HepG2 (cell line): ENCODE results near the gene CIART. TPM values are rescaled to one million over a fixed set of nuclear protein-coding genes. Genes with fewer than 3 reads are reported as not detected.

ENCODE experiments used
- HNF4G ChIP-seq, 2 experiments: sonication (generic) in 1 of 2; formaldehyde crosslinking in 1 of 2; IDR thresholded peaks; 2 replicates each; pipeline versions ENCODE4 v1.4.0 to v1.6.1; 2011 to 2020; ENCODE audit warnings: borderline replicate concordance in 2 of 2, low read depth in 2 of 2, mild to moderate bottlenecking in 2 of 2, low read length in 1 of 2, missing genetic modification reagents in 1 of 2, moderate library complexity in 1 of 2
- SSRP1 ChIP-seq: IDR thresholded peaks from 2 replicates; pipeline ENCODE4 v1.6.1; 2016; ENCODE audit warnings: control low read depth
- ZMYM4 ChIP-seq: sonication (generic); formaldehyde crosslinking; IDR thresholded peaks from 2 replicates; pipeline ENCODE4 v1.8.1; 2023; ENCODE audit warnings: mild to moderate bottlenecking, missing genetic modification reagents
- ZNF282 ChIP-seq: fragments of 450-650 bp; IDR thresholded peaks from 2 replicates; pipeline ENCODE4 v1.6.1; 2018; ENCODE audit not compliant: partially characterized antibody
- ZNF30 ChIP-seq: sonication (generic); formaldehyde crosslinking; IDR thresholded peaks from 2 replicates; pipeline ENCODE4 v1.5.0; 2020; ENCODE audit warnings: mild to moderate bottlenecking, missing genetic modification reagents
- ZNF317 ChIP-seq: sonication (generic); formaldehyde crosslinking; IDR thresholded peaks from 2 replicates; pipeline ENCODE4 v1.5.0; 2020; ENCODE audit warnings: mild to moderate bottlenecking, missing genetic modification reagents
- ZNF441 ChIP-seq: sonication (generic); formaldehyde crosslinking; IDR thresholded peaks from 2 replicates; pipeline ENCODE4 v1.7.0; 2021; ENCODE audit warnings: missing genetic modification reagents, borderline replicate concordance
- ZSCAN31 ChIP-seq: sonication (generic); formaldehyde crosslinking; IDR thresholded peaks from 2 replicates; pipeline ENCODE4 v1.5.0; 2020; ENCODE audit warnings: low read depth, mild to moderate bottlenecking, missing genetic modification reagents
- polyA plus RNA-seq, 8 experiments: library from polyadenylated mRNA; depleted of rRNA in 3 of 8; stranded (reverse) in 7 of 8; unstranded in 1 of 8; fragments of >200 nt; fragmentation: Illumina TruSeq in 4 of 8; extraction: Trizol in 4 of 8; gene quantifications; 2 replicates each; pipeline versions ENCODE4 v1.2.1 to v1.2.3, GENCODE V29; 2011 to 2016; ENCODE audit warnings: low read depth in 4 of 8, missing spikeins in 1 of 8, mixed read lengths in 1 of 8; ENCODE audit not compliant: insufficient read depth in 1 of 8
- total RNA-seq, 5 experiments: library from RNA; depleted of rRNA; stranded (reverse); fragments of >200 nt; fragmentation: Illumina TruSeq; extraction: Trizol; gene quantifications; 2 replicates each; pipeline ENCODE4 v1.2.3, GENCODE V29; 2016; ENCODE audit warnings: low read depth in 1 of 5
- TF ChIP-seq, protein P1 (sequence below): sonication (generic); formaldehyde crosslinking; IDR thresholded peaks from 2 replicates; pipeline ENCODE4 v1.8.1; 2023; ENCODE audit warnings: mild to moderate bottlenecking, missing genetic modification reagents
- TF ChIP-seq, protein P2 (sequence below): sonication (generic); formaldehyde crosslinking; IDR thresholded peaks from 2 replicates; pipeline ENCODE4 v1.4.0; 2020; ENCODE audit warnings: missing genetic modification reagents
- TF ChIP-seq, protein P3 (sequence below): sonication (generic); formaldehyde crosslinking; IDR thresholded peaks from 2 replicates; pipeline ENCODE4 v1.4.0; 2020; ENCODE audit warnings: missing genetic modification reagents
- TF ChIP-seq, protein P4 (sequence below): IDR thresholded peaks from 2 replicates; pipeline ENCODE4 v1.6.1; 2012; ENCODE audit warnings: inconsistent platforms
- TF ChIP-seq, protein P5 (sequence below): IDR thresholded peaks from 2 replicates; pipeline ENCODE4 v1.6.1; 2016; ENCODE audit warnings: low read depth, control low read depth
- TF ChIP-seq, protein P6 (sequence below): sonication (generic); formaldehyde crosslinking; IDR thresholded peaks from 2 replicates; pipeline ENCODE4 v1.4.0; 2020; ENCODE audit warnings: missing genetic modification reagents

CIART gene
- total and polyA plus RNA-seq, 2 of the 13 experiments (the other 11 are each of a cell fraction or from before 2014, with no cell fraction given), result 0.58 TPM; not detected in 1

DNA sequence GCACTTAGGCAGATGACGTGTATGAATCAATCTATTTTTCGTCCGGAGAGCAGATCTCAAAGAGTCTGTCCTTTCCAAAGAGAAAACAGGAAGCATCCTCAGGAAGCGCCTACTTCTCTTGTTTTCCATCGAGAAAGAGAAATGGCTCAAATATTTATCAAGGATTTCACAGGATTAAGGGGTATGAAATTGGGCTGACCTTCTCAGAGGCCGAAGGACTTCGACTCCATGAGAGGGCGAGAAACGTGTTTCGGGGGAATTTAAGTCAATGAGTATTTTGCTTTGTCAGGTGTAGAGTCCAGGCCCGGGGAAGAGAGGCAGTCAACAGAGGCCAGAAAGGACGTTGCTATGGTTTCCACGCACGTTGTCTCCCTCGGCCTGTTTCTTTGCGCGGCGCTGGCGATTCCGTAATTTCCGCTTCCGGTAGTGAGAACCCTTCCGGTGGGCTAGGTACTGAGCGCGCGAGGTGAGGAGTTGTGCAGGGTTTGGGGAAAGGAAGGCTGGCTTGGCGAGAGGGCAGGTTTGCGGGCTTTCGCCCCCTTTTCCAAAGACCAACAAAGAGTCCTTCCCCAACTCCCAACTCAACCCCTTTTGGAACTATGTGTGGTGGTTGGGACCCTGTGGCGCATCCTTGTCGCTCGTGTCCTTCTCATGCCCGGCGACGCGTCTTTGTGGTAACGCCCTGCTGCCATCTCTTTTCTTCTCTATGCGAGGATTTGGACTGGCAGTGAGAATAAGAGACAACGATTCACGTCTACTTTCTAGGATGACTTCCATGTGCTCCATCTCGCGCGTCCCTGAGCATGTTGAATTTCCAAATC, 11.3 kb downstream of the CIART start, which contains the start of gene MRPS21 (continued):
- TF ChIP-seq, protein P1, sequence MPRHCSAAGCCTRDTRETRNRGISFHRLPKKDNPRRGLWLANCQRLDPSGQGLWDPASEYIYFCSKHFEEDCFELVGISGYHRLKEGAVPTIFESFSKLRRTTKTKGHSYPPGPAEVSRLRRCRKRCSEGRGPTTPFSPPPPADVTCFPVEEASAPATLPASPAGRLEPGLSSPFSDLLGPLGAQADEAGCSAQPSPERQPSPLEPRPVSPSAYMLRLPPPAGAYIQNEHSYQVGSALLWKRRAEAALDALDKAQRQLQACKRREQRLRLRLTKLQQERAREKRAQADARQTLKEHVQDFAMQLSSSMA, result 0 out of 2 replicates have a peak, but pooled peaks have one; percentile 31
- TF ChIP-seq ZMYM4 (CRISPR knock-in tag), result peak; percentile 83
- peak; percentile 32; the same call in 1 of the 2 replicates for TF ChIP-seq HNF4G (IDR thresholded peaks at IDR 0.05; ENCODE audit: borderline replicate concordance, low read depth, low read length)
- TF ChIP-seq HNF4G (CRISPR knock-in tag; IDR thresholded peaks at IDR 0.05; ENCODE audit: borderline replicate concordance, low read depth), result 0 out of 2 replicates have a peak, but pooled peaks have one; percentile 28
- TF ChIP-seq, protein P2, sequence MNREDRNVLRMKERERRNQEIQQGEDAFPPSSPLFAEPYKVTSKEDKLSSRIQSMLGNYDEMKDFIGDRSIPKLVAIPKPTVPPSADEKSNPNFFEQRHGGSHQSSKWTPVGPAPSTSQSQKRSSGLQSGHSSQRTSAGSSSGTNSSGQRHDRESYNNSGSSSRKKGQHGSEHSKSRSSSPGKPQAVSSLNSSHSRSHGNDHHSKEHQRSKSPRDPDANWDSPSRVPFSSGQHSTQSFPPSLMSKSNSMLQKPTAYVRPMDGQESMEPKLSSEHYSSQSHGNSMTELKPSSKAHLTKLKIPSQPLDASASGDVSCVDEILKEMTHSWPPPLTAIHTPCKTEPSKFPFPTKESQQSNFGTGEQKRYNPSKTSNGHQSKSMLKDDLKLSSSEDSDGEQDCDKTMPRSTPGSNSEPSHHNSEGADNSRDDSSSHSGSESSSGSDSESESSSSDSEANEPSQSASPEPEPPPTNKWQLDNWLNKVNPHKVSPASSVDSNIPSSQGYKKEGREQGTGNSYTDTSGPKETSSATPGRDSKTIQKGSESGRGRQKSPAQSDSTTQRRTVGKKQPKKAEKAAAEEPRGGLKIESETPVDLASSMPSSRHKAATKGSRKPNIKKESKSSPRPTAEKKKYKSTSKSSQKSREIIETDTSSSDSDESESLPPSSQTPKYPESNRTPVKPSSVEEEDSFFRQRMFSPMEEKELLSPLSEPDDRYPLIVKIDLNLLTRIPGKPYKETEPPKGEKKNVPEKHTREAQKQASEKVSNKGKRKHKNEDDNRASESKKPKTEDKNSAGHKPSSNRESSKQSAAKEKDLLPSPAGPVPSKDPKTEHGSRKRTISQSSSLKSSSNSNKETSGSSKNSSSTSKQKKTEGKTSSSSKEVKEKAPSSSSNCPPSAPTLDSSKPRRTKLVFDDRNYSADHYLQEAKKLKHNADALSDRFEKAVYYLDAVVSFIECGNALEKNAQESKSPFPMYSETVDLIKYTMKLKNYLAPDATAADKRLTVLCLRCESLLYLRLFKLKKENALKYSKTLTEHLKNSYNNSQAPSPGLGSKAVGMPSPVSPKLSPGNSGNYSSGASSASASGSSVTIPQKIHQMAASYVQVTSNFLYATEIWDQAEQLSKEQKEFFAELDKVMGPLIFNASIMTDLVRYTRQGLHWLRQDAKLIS, result no peak
- TF ChIP-seq, protein P3, sequence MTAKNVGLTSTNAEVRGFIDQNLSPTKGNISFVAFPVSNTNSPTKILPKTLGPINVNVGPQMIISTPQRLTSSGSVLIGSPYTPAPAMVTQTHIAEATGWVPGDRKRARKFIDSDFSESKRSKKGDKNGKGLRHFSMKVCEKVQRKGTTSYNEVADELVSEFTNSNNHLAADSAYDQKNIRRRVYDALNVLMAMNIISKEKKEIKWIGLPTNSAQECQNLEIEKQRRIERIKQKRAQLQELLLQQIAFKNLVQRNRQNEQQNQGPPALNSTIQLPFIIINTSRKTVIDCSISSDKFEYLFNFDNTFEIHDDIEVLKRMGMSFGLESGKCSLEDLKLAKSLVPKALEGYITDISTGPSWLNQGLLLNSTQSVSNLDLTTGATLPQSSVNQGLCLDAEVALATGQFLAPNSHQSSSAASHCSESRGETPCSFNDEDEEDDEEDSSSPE, result peak; percentile 75
- TF ChIP-seq SSRP1 (CRISPR knock-in tag), result no peak
- no peak for TF ChIP-seq ZNF30
- TF ChIP-seq, protein P4, sequence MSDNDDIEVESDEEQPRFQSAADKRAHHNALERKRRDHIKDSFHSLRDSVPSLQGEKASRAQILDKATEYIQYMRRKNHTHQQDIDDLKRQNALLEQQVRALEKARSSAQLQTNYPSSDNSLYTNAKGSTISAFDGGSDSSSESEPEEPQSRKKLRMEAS, result peak; percentile 97
- TF ChIP-seq, protein P5, sequence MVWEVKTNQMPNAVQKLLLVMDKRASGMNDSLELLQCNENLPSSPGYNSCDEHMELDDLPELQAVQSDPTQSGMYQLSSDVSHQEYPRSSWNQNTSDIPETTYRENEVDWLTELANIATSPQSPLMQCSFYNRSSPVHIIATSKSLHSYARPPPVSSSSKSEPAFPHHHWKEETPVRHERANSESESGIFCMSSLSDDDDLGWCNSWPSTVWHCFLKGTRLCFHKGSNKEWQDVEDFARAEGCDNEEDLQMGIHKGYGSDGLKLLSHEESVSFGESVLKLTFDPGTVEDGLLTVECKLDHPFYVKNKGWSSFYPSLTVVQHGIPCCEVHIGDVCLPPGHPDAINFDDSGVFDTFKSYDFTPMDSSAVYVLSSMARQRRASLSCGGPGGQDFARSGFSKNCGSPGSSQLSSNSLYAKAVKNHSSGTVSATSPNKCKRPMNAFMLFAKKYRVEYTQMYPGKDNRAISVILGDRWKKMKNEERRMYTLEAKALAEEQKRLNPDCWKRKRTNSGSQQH (CRISPR knock-in tag), result peak; percentile 63; the same call in 1 of the 2 replicates
- peak; percentile 80 for TF ChIP-seq ZSCAN31 (CRISPR knock-in tag)
- TF ChIP-seq ZNF317 (CRISPR knock-in tag), result 0 out of 2 replicates have a peak, but pooled peaks have one; percentile 45
- TF ChIP-seq, protein P6, sequence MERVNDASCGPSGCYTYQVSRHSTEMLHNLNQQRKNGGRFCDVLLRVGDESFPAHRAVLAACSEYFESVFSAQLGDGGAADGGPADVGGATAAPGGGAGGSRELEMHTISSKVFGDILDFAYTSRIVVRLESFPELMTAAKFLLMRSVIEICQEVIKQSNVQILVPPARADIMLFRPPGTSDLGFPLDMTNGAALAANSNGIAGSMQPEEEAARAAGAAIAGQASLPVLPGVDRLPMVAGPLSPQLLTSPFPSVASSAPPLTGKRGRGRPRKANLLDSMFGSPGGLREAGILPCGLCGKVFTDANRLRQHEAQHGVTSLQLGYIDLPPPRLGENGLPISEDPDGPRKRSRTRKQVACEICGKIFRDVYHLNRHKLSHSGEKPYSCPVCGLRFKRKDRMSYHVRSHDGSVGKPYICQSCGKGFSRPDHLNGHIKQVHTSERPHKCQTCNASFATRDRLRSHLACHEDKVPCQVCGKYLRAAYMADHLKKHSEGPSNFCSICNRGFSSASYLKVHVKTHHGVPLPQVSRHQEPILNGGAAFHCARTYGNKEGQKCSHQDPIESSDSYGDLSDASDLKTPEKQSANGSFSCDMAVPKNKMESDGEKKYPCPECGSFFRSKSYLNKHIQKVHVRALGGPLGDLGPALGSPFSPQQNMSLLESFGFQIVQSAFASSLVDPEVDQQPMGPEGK (CRISPR knock-in tag), result 0 out of 2 replicates have a peak, but pooled peaks have one; percentile 24
- TF ChIP-seq ZNF282, result no peak
- TF ChIP-seq ZNF441 (CRISPR knock-in tag), result no peak
